Activated CD8-positive, alpha-beta T cell treated with anti-CD3 and anti-CD28 coated beads for 36 hours (primary cell): ENCODE measurements around the gene SPSB1. TPM values are rescaled to one million over a fixed set of nuclear protein-coding genes. Genes with fewer than 3 reads are reported as not detected.

Source experiments
- ATAC-seq: fragments of 200-7000 bp; cut with Tn5 transposase; one replicate; pipeline ENCODE4 v1.10.0; 2021; ENCODE audit warnings: mild to moderate bottlenecking, moderate library complexity
- CTCF ChIA-PET: fragments of 350-600 bp; sonication (Branson Sonifier 250); formaldehyde crosslinking; loops from one replicate; lab custom pipeline; 2021; ENCODE audit warnings: antibody characterized with exemption; lab: Charles Lee
- POLR2A ChIA-PET: fragments of 350-600 bp; sonication (Branson Sonifier 250); formaldehyde crosslinking; loops from one replicate; lab custom pipeline; 2021; ENCODE audit warnings: antibody characterized with exemption; lab: Charles Lee
- DNase-seq: peaks from one replicate; pipeline ENCODE4 v3.0.0-alpha.2; 2020
- H3K27ac Mint-ChIP-seq: one replicate; pipeline ENCODE4 v1.8.0; 2021; ENCODE audit warnings: mild to moderate bottlenecking, mixed read lengths
- H3K27me3 Mint-ChIP-seq: one replicate; pipeline ENCODE4 v1.8.0; 2021; ENCODE audit warnings: mixed read lengths
- H3K36me3 Mint-ChIP-seq: one replicate; pipeline ENCODE4 v1.8.0; 2021; ENCODE audit warnings: low read depth, mixed read lengths
- H3K4me1 Mint-ChIP-seq: one replicate; pipeline ENCODE4 v1.8.0; 2021; ENCODE audit warnings: low read depth, mixed read lengths
- H3K4me3 Mint-ChIP-seq: one replicate; pipeline ENCODE4 v1.8.0; 2021; ENCODE audit warnings: mild to moderate bottlenecking, moderate library complexity, mixed read lengths
- H3K9me3 Mint-ChIP-seq: one replicate; pipeline ENCODE4 v1.8.0; 2021; ENCODE audit warnings: mixed read lengths
- intact Hi-C: fragments of 100-400 bp; cut with micrococcal nuclease; formaldehyde crosslinking; loops from one replicate; pipeline ENCODE4 v1.10.0; 2022
- total RNA-seq, 2 experiments: library from RNA; stranded (reverse); gene quantifications; one replicate each; pipeline ENCODE4 v1.2.3, GENCODE V29; 2021
- TF ChIP-seq, protein P1 (sequence below): fragments of 200-600 bp; IDR thresholded peaks from one replicate; pipeline ENCODE4 v1.8.0; 2022; ENCODE audit warnings: antibody characterized with exemption, mild to moderate bottlenecking

The SPSB1 gene
- total RNA-seq, 2 experiments from 2014 or later, result 1.1 to 1.5 TPM

- TF ChIP-seq, protein P1, sequence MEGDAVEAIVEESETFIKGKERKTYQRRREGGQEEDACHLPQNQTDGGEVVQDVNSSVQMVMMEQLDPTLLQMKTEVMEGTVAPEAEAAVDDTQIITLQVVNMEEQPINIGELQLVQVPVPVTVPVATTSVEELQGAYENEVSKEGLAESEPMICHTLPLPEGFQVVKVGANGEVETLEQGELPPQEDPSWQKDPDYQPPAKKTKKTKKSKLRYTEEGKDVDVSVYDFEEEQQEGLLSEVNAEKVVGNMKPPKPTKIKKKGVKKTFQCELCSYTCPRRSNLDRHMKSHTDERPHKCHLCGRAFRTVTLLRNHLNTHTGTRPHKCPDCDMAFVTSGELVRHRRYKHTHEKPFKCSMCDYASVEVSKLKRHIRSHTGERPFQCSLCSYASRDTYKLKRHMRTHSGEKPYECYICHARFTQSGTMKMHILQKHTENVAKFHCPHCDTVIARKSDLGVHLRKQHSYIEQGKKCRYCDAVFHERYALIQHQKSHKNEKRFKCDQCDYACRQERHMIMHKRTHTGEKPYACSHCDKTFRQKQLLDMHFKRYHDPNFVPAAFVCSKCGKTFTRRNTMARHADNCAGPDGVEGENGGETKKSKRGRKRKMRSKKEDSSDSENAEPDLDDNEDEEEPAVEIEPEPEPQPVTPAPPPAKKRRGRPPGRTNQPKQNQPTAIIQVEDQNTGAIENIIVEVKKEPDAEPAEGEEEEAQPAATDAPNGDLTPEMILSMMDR, result no peak
- peaks cover 26% of the 10 kb centered on the region for H3K4me1 Mint-ChIP-seq
Observed at GRCh38 chr1:9418851-9419250, 126.2 kb downstream of the SPSB1 start.

More at GRCh38 chr1:9418851-9419250, 126.2 kb downstream of the SPSB1 start:
- no peaks in the 10 kb centered on the region for H3K9me3 Mint-ChIP-seq
- no peak overlapping the region for H3K4me3 Mint-ChIP-seq
- CTCF ChIA-PET, result no interaction called here
- intact Hi-C loops, result no loop called here
- H3K27me3 Mint-ChIP-seq, result peaks cover 19% of the 10 kb centered on the region
- no peak overlapping the region for H3K27ac Mint-ChIP-seq
- H3K36me3 Mint-ChIP-seq, result no peaks in the 10 kb centered on the region
- DNase-seq (no peak), ATAC-seq (no peak)
- POLR2A ChIA-PET, result interaction anchor here (0.5 kb wide), 1 partner anchor 1494 kb away, joined by 3 read pairs; no protein-coding TSS in a partner anchor

Other genes starting within 250 kb of the SPSB1 start
- gene SLC2A5, start 223.3 kb upstream of the SPSB1 start, total RNA-seq, result not detected
- 1 to 10 TPM; 3.4 to 4.7 TPM for gene GPR157, start 163.8 kb upstream of the SPSB1 start, total RNA-seq
- 1 to 10 TPM; 7.5 to 7.8 TPM for gene H6PD, start 58.1 kb upstream of the SPSB1 start, total RNA-seq
- gene SLC25A33, start 246.6 kb downstream of the SPSB1 start, total RNA-seq, result 1 to 10 TPM; 5.7 to 5.9 TPM